ENCODE results near the gene GREM1. TPM values are rescaled to one million over a fixed set of nuclear protein-coding genes. Genes with fewer than 3 reads are reported as not detected.

Gene GREM1
- total and polyA plus RNA-seq, 12 donors = 0.08 to 1.0 (median 0.69) TPM; not detected in 1

DNA sequence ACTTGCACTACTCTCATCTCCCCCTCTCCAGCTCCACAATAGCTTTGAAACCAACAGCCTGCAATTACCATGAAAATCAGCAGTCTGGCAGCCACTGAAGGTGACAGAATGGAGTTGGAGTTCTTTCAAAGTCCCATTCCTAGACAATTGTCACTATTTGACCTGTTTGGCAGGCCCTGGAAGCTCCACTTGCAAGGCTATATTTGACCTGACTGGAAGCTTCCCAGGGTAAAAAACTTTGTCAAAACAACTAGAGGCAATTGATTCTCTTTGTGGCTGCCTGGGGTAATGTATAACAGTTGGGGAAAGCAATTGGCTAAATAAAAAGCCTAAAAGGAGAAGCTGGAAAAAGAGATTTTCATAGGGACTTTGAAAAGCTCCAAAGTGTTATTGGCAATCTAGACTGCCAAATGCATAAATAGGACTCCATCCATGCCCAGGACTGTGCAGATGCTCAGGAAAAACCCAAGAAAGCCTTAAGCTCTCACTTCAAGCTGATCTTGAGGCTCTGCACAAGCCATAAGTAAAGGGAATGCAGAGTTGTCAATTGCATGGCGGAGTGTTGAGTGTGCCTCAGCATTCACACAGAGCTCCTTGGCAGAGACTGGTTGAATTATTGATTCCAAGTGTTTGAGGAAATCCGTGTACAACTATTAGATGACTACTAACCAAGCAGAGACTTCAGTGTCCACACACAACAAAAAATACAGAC, 18.3 kb downstream of the GREM1 start:
- TF ChIP-seq CTCF (IDR thresholded peaks at IDR 0.05) = no peak
- no peak for TF ChIP-seq POLR2A (IDR thresholded peaks at IDR 0.05)
- no peaks in the 10 kb centered on the region for H3K9me3 ChIP-seq (replicated peaks in 1 of 3)
- intact Hi-C loops (cut with DNase I) = no loop called here
- no peak for DNase-seq
- WGBS, 4 donors = 58 to 76% (median 65%) methylated on average over 2 of the region's 2 CpGs
- no peak overlapping the region for H3K4me3 ChIP-seq
- no peaks in the 10 kb centered on the region for H3K4me1 ChIP-seq (replicated peaks in 1 of 2)
- H3K27me3 ChIP-seq = peaks cover 2% of the 10 kb centered on the region
- no peaks in the 10 kb centered on the region for H3K36me3 ChIP-seq (replicated peaks in 1 of 2)
- H3K27ac ChIP-seq = no peak overlapping the region

GRCh38 chr15:32736701-32737061, 18.9 kb downstream of the GREM1 start:
- intact Hi-C loops (cut with DNase I) = no loop called here
- DNase-seq = no peak
- H3K4me3 ChIP-seq = no peak overlapping the region
- no peak overlapping the region for H3K27ac ChIP-seq
- peaks cover 0 to 3% (median 0%) of the 10 kb centered on the region in 3 donors for H3K9me3 ChIP-seq (replicated peaks in 1 of 3)
- TF ChIP-seq CTCF (IDR thresholded peaks at IDR 0.05) (no peak), POLR2A (IDR thresholded peaks at IDR 0.05) (no peak)
- no peaks in the 10 kb centered on the region for H3K27me3 ChIP-seq
- H3K4me1 ChIP-seq (replicated peaks in 1 of 2) = no peaks in the 10 kb centered on the region
- WGBS, 4 donors = 66 to 86% (median 77%) methylated on average over 2 of the region's 2 CpGs
- H3K36me3 ChIP-seq (replicated peaks in 1 of 2) = no peaks in the 10 kb centered on the region

GRCh38 chr15:32737304-32737703, 19.5 kb downstream of the GREM1 start:
- Histone ChIP-seq H3K27me3 (no peaks in the 10 kb centered on the region), H3K27ac (no peak overlapping the region), H3K4me1 (replicated peaks in 1 of 2) (no peaks in the 10 kb centered on the region), H3K36me3 (replicated peaks in 1 of 2) (no peaks in the 10 kb centered on the region), H3K9me3 (replicated peaks in 1 of 3) (peaks cover 0 to 5% (median 0%) of the 10 kb centered on the region in 3 donors), H3K4me3 (no peak overlapping the region)
- DNase-seq = no peak
- WGBS, 4 donors = 78 to 90% (median 82%) methylated on average over 4 of the region's 4 CpGs
- TF ChIP-seq CTCF (IDR thresholded peaks at IDR 0.05) (no peak), POLR2A (IDR thresholded peaks at IDR 0.05) (no peak)
- intact Hi-C loops (cut with DNase I) = no loop called here

GRCh38 chr15:32738666-32739065, 20.9 kb downstream of the GREM1 start:
- WGBS, 4 donors = 50 to 67% (median 60%) methylated on average over 1 of the region's 1 CpG
- no peaks in the 10 kb centered on the region for H3K36me3 ChIP-seq (replicated peaks in 1 of 2)
- H3K9me3 ChIP-seq (replicated peaks in 1 of 3) = peaks cover 0 to 5% (median 0%) of the 10 kb centered on the region in 3 donors
- no peak for DNase-seq
- TF ChIP-seq CTCF (IDR thresholded peaks at IDR 0.05) (no peak), POLR2A (IDR thresholded peaks at IDR 0.05) (no peak)
- no peak overlapping the region for H3K4me3 ChIP-seq
- H3K4me1 ChIP-seq (replicated peaks in 1 of 2) = no peaks in the 10 kb centered on the region
- H3K27ac ChIP-seq = no peak overlapping the region
- H3K27me3 ChIP-seq = no peaks in the 10 kb centered on the region
- intact Hi-C loops (cut with DNase I) = no loop called here

All from adrenal gland (tissue), 12 donors.